Neural crest cell (in vitro differentiated cells): ENCODE results near the gene RAB1B. TPM values are rescaled to one million over a fixed set of nuclear protein-coding genes. Genes with fewer than 3 reads are reported as not detected.

Experiments used
- DNase-seq: peaks from one replicate; pipeline ENCODE4 v3.0.0; 2021; ENCODE audit warnings: low read depth, mixed read lengths, low spot score
- H3K27ac Mint-ChIP-seq: one replicate; pipeline ENCODE4 v1.8.0; 2021; ENCODE audit warnings: mild to moderate bottlenecking, mixed read lengths; ENCODE audit not compliant: unreplicated experiment
- H3K27me3 Mint-ChIP-seq: 2 replicates; pipeline ENCODE4 v1.8.0; 2021; ENCODE audit warnings: low read depth, mild to moderate bottlenecking, mixed read lengths
- H3K36me3 Mint-ChIP-seq: 2 replicates; pipeline ENCODE4 v1.8.0; 2021; ENCODE audit warnings: low read depth, mild to moderate bottlenecking, mixed read lengths
- H3K4me1 Mint-ChIP-seq: 2 replicates; pipeline ENCODE4 v1.8.0; 2021; ENCODE audit warnings: mixed read lengths
- H3K4me3 Mint-ChIP-seq: one replicate; pipeline ENCODE4 v1.8.0; 2021; ENCODE audit warnings: mild to moderate bottlenecking, mixed read lengths
- H3K9me3 Mint-ChIP-seq: 2 replicates; pipeline ENCODE4 v1.8.0; 2021; ENCODE audit warnings: mixed read lengths
- long read RNA-seq: library from polyadenylated mRNA; unstranded; transcript quantifications from one replicate; pipeline ENCODE4 v2.0.0, GENCODE V29; 2020
- total RNA-seq: library from RNA; stranded (reverse); gene quantifications from 2 replicates; pipeline ENCODE4 v1.2.1, GENCODE V29; 2021
- TF ChIP-seq, protein P1 (sequence below): fragments of 200-600 bp; sonication (generic); conservative IDR thresholded peaks from 2 replicates; pipeline ENCODE4 v1.5.0; 2021; ENCODE audit warnings: antibody characterized with exemption, mild to moderate bottlenecking

The RAB1B gene
- total RNA-seq: 114 and 116 TPM in 2 replicates
- long read RNA-seq, partial matches to known transcripts: 0 of 9 reads
- long read RNA-seq, other reads (novel, unspliced or antisense): 5 of 9 reads

DNA sequence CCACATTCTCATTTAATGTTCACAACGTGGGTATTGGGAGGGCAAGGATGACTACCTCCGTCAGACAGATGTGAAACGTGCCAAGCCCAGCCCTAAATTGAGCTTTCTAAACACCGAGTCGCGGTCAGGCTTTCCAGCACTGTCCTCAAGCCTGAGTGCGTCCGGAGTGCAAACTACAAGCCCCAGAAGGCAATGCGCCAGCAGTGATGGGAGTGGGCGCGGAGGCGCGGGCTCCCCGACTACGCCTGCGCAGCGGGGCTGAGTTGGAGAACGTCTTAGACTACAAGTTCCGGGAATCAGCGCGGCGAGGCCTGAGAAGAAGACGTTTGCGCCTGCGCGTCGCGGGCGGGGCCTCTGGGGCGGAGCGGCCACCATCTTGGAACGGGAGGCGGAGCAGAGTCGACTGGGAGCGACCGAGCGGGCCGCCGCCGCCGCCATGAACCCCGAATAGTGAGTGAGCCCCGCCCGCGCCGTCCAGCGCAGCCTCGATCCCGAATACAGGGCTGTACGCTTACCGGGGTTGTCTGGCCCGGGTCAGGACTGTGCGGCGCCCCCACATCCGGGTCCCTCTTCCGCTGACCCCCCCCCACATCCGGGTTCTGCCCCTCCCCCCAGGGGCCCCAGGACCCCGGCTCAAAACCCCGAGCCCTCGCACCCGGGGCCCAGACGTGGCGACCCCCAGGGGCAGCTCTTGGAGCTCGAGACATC is at the start of gene RAB1B:
Gene RAB1B (plus strand): TSS at position 396 of the 708 bp plus-strand sequence. CDS start 41 bp downstream, at position 437.
- TF ChIP-seq, protein P1, sequence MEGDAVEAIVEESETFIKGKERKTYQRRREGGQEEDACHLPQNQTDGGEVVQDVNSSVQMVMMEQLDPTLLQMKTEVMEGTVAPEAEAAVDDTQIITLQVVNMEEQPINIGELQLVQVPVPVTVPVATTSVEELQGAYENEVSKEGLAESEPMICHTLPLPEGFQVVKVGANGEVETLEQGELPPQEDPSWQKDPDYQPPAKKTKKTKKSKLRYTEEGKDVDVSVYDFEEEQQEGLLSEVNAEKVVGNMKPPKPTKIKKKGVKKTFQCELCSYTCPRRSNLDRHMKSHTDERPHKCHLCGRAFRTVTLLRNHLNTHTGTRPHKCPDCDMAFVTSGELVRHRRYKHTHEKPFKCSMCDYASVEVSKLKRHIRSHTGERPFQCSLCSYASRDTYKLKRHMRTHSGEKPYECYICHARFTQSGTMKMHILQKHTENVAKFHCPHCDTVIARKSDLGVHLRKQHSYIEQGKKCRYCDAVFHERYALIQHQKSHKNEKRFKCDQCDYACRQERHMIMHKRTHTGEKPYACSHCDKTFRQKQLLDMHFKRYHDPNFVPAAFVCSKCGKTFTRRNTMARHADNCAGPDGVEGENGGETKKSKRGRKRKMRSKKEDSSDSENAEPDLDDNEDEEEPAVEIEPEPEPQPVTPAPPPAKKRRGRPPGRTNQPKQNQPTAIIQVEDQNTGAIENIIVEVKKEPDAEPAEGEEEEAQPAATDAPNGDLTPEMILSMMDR: no peak
- H3K9me3 Mint-ChIP-seq: no peaks in the 10 kb centered on the region
- H3K4me1 Mint-ChIP-seq: peaks cover 25% of the 10 kb centered on the region
- peak; percentile 100 for DNase-seq
- H3K4me3 Mint-ChIP-seq: peak within 1 kb of the TSS; percentile 93
- H3K36me3 Mint-ChIP-seq: peaks cover 9% of the 10 kb centered on the region
- peak within 1 kb of the TSS; percentile 97 for H3K27ac Mint-ChIP-seq
- peaks cover 5% of the 10 kb centered on the region for H3K27me3 Mint-ChIP-seq

DNA sequence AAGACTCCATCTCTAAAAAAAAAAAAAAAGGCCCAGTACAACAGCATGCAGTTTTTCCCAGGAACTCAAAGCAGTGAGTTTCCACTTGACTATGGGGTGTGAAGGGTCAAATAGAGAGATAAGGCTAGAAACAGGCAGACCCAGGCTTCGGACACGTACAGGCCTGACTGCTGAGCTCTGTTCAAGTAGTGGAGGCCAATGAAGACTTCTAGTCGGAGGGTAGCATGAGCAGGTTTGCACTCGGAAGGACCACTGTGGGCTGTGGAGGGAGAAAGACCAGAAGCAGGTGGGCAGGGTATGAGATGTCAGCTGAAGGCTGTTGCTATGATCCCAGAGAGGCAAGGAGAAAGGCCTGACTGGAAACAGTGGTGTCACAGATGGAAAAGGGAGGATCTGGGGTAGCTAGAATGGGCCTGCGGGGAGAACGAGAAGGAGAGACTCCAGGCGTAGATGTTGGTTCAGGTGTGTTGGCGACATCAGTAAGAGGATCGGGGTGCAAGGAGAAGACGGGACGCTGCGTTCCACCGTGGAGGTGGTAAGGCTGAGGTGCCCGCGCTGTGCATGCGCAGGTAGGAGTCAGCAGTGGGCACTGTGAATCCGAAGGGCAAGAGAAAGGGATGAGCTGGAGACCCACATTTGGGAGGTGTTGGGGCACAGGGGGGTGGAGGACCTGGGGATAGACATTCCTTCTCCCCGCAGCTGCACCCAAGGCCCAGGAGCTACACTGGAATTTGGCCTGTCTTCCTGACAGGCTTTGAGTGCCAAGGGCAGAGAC is 49.4 kb upstream of the RAB1B start:
- H3K27me3 Mint-ChIP-seq: no peaks in the 10 kb centered on the region
- no peaks in the 10 kb centered on the region for H3K9me3 Mint-ChIP-seq
- no peak overlapping the region for H3K27ac Mint-ChIP-seq
- DNase-seq: no peak
- H3K4me3 Mint-ChIP-seq: no peak overlapping the region
- peaks cover 5% of the 10 kb centered on the region for H3K36me3 Mint-ChIP-seq
- TF ChIP-seq, protein P1: no peak
- peaks cover 4% of the 10 kb centered on the region for H3K4me1 Mint-ChIP-seq

DNA sequence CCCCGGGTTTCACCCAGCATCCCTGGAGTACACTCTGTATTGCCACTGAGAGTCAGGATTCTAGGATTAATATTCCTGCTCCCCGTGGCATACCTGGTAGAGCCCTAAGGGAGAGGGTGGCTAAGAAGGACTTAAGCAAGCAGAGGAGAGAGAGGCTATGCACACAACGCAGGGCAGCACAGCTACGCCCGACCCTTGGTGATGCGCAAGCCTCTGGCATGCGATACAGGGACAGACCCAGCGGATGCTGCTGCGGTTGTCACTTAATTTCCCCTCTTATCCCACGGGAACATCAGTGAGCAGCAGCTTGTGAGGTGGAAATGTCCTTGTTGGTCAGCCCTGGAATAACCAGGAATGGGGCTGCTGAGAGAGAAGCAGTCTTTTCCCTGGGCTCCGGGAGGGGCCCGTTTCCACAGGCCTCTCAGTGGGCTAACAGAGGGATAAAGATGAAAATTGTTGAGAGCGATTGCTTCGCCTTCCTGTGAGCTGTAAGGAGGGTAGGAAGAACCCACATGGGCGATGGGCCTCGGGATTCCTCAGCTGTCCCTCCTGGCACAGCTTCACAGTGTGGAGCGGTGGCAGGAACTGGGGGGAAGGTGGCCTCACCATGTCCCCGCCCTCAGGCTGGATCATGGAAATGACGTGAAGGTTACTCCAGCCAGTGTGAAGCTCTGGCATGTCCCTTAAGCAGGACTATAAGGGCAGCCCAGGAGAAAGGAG is 48.4 kb upstream of the RAB1B start:
- Mint-ChIP-seq H3K4me3 (no peak overlapping the region), H3K9me3 (no peaks in the 10 kb centered on the region), H3K27me3 (no peaks in the 10 kb centered on the region), H3K27ac (no peak overlapping the region), H3K36me3 (peaks cover 5% of the 10 kb centered on the region), H3K4me1 (peaks cover 4% of the 10 kb centered on the region)
- TF ChIP-seq, protein P1: no peak
- no peak for DNase-seq

DNA sequence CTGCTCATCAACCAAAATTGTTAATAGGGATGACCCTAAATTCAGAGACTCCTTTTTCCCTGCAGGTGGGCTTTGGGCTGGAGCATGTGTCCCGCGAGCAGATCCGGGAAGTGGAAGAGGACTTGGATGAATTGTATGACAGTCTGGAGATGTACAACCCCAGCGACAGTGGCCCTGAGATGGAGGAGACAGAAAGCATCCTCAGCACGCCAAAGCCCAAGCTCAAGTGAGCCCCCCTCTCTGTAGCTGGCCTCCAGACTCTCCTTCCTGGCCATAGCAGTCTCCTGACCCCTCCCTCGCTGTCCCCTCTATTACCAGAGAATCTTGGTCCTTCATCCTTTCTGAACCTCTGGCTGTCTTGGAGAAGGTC is 47.9 kb upstream of the RAB1B start:
- TF ChIP-seq, protein P1: no peak

DNA sequence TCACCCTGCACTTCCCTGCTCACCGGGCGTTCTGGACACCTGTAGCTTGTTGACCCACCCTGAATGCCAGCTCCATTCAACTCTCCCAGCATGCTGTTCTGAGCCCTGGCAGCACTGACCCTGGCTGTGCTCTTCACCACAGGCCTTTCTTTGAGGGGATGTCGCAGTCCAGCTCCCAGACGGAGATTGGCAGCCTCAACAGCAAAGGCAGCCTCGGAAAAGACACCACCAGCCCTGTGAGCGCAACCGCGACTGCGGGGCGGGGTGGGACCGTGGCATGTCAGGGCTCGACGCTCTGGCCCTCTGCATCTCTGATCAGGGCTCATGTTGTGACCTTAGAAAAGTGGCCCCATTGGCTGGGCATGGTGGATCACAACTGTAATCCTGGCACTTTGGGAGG is 47.4 kb upstream of the RAB1B start:
- no peaks in the 10 kb centered on the region for H3K27me3 Mint-ChIP-seq
- TF ChIP-seq, protein P1: no peak
- no peak for DNase-seq
- H3K4me3 Mint-ChIP-seq: no peak overlapping the region
- H3K4me1 Mint-ChIP-seq: peaks cover 4% of the 10 kb centered on the region
- H3K27ac Mint-ChIP-seq: no peak overlapping the region
- no peaks in the 10 kb centered on the region for H3K9me3 Mint-ChIP-seq
- H3K36me3 Mint-ChIP-seq: peaks cover 5% of the 10 kb centered on the region

More for the DNA sequence above, 47.9 kb upstream of the RAB1B start:
- no peak for DNase-seq
- no peak overlapping the region for H3K27ac Mint-ChIP-seq
- H3K4me3 Mint-ChIP-seq: no peak overlapping the region
- H3K4me1 Mint-ChIP-seq: peaks cover 4% of the 10 kb centered on the region
- peaks cover 5% of the 10 kb centered on the region for H3K36me3 Mint-ChIP-seq
- no peaks in the 10 kb centered on the region for H3K27me3 Mint-ChIP-seq
- no peaks in the 10 kb centered on the region for H3K9me3 Mint-ChIP-seq
